ENCODE data around the gene C2orf72. TPM values are rescaled to one million over a fixed set of nuclear protein-coding genes. Genes with fewer than 3 reads are reported as not detected.
"Not testable (repeated sequence)": the region's sequence is repeated elsewhere in the genome, so short reads cannot be mapped to it uniquely, and the experiment has no call there.

The C2orf72 gene
- total RNA-seq, 2 experiments from 2014 or later = 0.18 TPM; not detected in 1

- H3K36me3 Mint-ChIP-seq = peaks cover 6% of the 10 kb centered on the region
- H3K27ac Mint-ChIP-seq = no peak overlapping the region
- H3K9me3 Mint-ChIP-seq (ENCODE audit: low read depth) = peaks cover 9% of the 10 kb centered on the region
- CTCF ChIA-PET = no interaction called here
- no peak for ATAC-seq
- no peak for DNase-seq
- H3K27me3 Mint-ChIP-seq = peaks cover 51% of the 10 kb centered on the region
- no peaks in the 10 kb centered on the region for H3K4me1 Mint-ChIP-seq
- no peak overlapping the region for H3K4me3 Mint-ChIP-seq
Observed at GRCh38 chr2:231003186-231003585, 34.1 kb upstream of the C2orf72 start.

DNA sequence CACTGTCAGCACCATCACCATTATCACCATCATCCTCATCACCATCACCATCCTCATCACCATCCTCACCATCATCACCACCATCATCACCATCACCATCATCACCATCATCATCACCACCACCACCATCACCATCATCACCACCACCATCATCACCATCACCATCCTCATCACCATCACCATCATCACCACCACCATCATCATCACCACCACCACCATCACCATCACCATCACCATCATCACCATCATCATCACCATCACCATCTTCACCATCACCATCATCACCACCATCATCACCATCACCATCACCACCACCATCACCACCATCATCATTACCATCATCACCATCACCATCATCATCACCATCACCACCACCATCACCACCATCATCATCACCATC is 32.4 kb upstream of the C2orf72 start:
- H3K27ac Mint-ChIP-seq; CTCF ChIA-PET; H3K4me1 Mint-ChIP-seq; H3K36me3 Mint-ChIP-seq; H3K4me3 Mint-ChIP-seq; ATAC-seq; DNase-seq; H3K9me3 Mint-ChIP-seq (ENCODE audit: low read depth): not testable (repeated sequence)
- peaks cover 39% of the 10 kb centered on the region for H3K27me3 Mint-ChIP-seq

DNA sequence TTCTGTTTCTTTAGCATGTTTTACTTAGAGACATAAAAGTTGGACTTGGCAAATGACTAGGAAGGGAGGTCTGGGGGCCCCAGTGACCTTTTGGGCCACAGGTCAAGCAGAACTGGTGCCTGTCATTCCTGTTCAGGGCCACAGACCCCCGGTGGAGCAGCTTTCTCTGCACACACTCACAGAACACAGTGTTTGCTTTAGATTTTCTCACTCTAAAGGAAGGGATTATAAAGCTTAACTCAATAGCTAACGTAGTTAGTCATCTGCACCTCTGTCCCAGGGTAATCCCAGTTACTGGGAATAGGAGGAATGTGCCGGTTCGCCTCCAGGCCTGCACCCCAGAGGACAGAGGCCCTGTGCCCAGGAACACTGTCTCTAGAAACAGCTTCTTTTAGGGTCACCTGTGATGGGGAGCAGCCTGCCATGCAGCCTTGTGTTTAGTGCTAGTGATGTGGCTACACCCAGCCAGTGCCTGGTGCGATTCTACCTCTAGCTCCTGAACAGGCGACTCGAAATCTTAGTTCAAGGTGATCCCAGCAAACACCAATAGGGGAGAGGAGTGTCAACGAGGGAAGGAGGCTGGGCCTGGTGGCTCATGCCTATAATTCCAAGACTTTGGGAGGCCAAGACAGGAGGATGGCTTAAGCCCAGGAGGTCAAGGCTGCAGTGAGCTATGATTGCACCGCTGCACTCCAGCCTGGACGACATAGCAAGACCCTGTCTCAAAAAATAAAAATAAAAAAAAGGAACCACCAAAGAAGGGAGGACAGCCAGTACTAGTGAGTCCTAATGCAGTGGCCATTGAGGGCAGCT is 29.8 kb upstream of the C2orf72 start:
- Mint-ChIP-seq H3K27me3 (peaks cover 29% of the 10 kb centered on the region), H3K4me1 (no peaks in the 10 kb centered on the region), H3K9me3 (ENCODE audit: low read depth) (peaks cover 9% of the 10 kb centered on the region), H3K36me3 (peaks cover 6% of the 10 kb centered on the region), H3K27ac (no peak overlapping the region), H3K4me3 (no peak overlapping the region)
- ATAC-seq (no peak), DNase-seq (no peak)
- CTCF ChIA-PET = interaction anchor here (1.1 to 1.3 kb wide), 2 partner anchors 18 to 20 kb away, joined by 4 to 5 read pairs; no protein-coding TSS in a partner anchor

GRCh38 chr2:231008131-231008530 is 29.2 kb upstream of the C2orf72 start:
- CTCF ChIA-PET = interaction anchor here (1.1 to 1.3 kb wide), 2 partner anchors 19 to 21 kb away, joined by 4 to 5 read pairs; no protein-coding TSS in a partner anchor
- ATAC-seq = no peak
- Mint-ChIP-seq H3K27ac (no peak overlapping the region), H3K9me3 (ENCODE audit: low read depth) (peaks cover 9% of the 10 kb centered on the region), H3K36me3 (peaks cover 6% of the 10 kb centered on the region), H3K27me3 (peaks cover 30% of the 10 kb centered on the region), H3K4me1 (no peaks in the 10 kb centered on the region), H3K4me3 (no peak overlapping the region)
- no peak for DNase-seq

DNA sequence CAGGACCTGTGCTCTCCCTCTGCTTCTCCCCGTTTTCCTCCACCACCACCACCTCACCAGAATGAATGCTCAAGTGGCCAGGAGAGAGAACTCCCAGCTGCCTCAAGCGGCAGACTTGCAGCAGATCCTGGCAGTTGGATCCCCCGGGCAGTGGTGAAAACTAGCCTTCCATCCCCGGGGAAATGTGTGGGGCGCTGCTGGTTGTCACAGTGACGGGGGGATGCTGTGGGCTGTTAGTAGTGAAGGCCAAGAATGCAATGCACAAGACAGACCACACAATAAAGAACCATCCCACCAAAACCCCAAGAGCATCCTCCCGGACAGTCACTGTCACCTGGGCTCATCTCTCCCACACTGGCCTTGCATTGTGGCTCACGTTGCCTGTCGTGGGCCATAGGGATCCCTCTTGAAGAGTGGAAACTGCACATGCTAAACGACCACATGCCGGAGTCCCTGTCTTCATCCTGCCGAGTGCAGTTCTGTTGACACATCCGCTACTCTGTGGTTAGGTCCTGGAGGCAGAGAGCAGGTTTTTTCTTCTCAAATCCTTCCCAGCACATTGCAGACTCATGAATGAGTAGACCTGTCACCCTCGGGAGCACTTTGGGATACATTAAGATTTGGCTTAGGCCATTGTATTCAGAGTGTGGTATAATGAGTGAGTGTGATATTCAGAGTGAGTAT is 27.9 kb upstream of the C2orf72 start:
- CTCF ChIA-PET = no interaction called here
- peaks cover 9% of the 10 kb centered on the region for H3K9me3 Mint-ChIP-seq (ENCODE audit: low read depth)

GRCh38 chr2:231010201-231010730 is 27.1 kb upstream of the C2orf72 start:
- no peak for ATAC-seq
- H3K36me3 Mint-ChIP-seq = peaks cover 3% of the 10 kb centered on the region
- no peak overlapping the region for H3K4me3 Mint-ChIP-seq
- no peak overlapping the region for H3K27ac Mint-ChIP-seq
- H3K4me1 Mint-ChIP-seq = no peaks in the 10 kb centered on the region
- H3K27me3 Mint-ChIP-seq = peaks cover 37% of the 10 kb centered on the region
- no peak for DNase-seq
- CTCF ChIA-PET = interaction anchor here (0.7 kb wide), 1 partner anchor 127 kb away, joined by 5 read pairs; no protein-coding TSS in a partner anchor
- H3K9me3 Mint-ChIP-seq (ENCODE audit: low read depth) = peaks cover 3% of the 10 kb centered on the region

More for the DNA sequence above, 27.9 kb upstream of the C2orf72 start:
- Mint-ChIP-seq H3K27ac (no peak overlapping the region), H3K27me3 (peaks cover 31% of the 10 kb centered on the region), H3K36me3 (peaks cover 6% of the 10 kb centered on the region), H3K4me1 (no peaks in the 10 kb centered on the region), H3K4me3 (no peak overlapping the region)
- no peak for DNase-seq
- ATAC-seq = no peak

- Mint-ChIP-seq H3K36me3 (no peaks in the 10 kb centered on the region), H3K27ac (no peak overlapping the region)
- DNase-seq = no peak
Observed at GRCh38 chr2:231011526-231011925, 25.8 kb upstream of the C2orf72 start.

DNA sequence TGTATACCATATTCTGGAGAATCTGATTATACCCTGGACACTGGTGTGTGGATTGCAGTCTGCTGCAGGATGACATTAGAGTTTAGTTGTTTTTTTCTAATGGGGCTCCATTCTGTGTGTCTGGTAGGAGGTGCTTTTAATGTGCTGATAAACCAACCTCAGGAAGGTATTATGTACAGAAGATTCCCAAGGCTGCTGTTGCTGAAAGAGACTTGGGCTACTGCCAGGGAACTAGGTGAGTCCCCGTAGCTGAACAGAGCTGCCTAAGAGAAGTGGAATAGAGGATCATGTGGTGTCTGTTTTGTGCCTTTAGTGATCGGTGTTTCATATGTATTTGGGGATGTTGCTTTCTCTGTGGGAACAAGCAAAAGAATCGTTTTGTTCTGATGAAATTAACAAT is 24.9 kb upstream of the C2orf72 start:
- Mint-ChIP-seq H3K36me3 (no peaks in the 10 kb centered on the region), H3K4me1 (no peaks in the 10 kb centered on the region), H3K27me3 (peaks cover 45% of the 10 kb centered on the region), H3K9me3 (ENCODE audit: low read depth) (no peaks in the 10 kb centered on the region), H3K27ac (no peak overlapping the region), H3K4me3 (no peak overlapping the region)
- ATAC-seq (no peak), DNase-seq (no peak)
- CTCF ChIA-PET = no interaction called here

More at GRCh38 chr2:231011526-231011925, 25.8 kb upstream of the C2orf72 start:
- H3K9me3 Mint-ChIP-seq (ENCODE audit: low read depth) = no peaks in the 10 kb centered on the region
- H3K4me3 Mint-ChIP-seq = no peak overlapping the region
- peaks cover 37% of the 10 kb centered on the region for H3K27me3 Mint-ChIP-seq
- CTCF ChIA-PET = no interaction called here
- H3K4me1 Mint-ChIP-seq = no peaks in the 10 kb centered on the region
- ATAC-seq = no peak

DNA sequence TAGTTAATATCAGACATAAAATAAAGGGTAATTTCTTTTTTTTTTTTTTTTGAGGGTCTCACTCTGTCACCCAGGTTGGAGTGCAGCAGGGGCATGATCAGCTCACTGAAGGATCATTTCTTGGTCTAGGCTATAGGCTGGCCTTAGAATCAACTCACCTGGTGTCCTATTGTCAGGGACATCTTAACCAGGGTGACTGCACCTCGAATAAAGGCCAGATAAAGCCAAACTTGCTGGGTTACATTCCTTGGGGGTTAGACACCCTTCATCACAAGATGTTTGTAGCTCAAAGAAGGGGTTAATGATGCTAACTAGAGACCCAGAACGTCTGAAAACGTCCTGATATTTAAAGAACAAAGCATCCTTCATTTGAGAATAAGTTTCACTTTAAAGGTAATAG is 23.5 kb upstream of the C2orf72 start:
- Mint-ChIP-seq H3K9me3 (ENCODE audit: low read depth) (no peaks in the 10 kb centered on the region), H3K36me3 (no peaks in the 10 kb centered on the region), H3K27me3 (peaks cover 49% of the 10 kb centered on the region), H3K4me1 (no peaks in the 10 kb centered on the region), H3K27ac (no peak overlapping the region), H3K4me3 (no peak overlapping the region)
- DNase-seq = no peak
- ATAC-seq = no peak
- CTCF ChIA-PET = interaction anchor here (0.6 to 1.2 kb wide), 2 partner anchors 26 to 164 kb away, joined by 3 read pairs; no protein-coding TSS in a partner anchor

DNA sequence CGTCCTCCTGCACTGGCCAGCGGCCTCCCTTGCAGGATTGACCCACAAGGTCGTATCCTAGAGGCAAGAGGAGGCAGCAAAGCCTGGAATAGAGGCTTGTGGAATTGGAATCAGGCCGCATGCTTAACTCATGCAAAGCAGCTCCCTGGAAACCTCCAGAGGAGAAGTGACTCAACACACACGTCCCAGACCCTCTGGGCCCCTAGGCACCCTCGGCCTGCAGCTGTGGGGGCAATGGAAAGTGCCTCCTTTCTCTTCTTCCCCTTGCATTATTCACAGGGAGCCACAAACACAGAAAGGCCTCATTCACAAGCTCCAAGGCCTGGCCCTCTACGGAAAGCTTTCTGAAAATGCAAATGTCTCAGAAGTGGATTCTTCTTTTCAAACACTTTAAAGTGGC is 21.8 kb upstream of the C2orf72 start:
- Mint-ChIP-seq H3K27me3 (peaks cover 47% of the 10 kb centered on the region), H3K36me3 (no peaks in the 10 kb centered on the region), H3K4me3 (no peak overlapping the region), H3K27ac (no peak overlapping the region), H3K9me3 (ENCODE audit: low read depth) (no peaks in the 10 kb centered on the region), H3K4me1 (no peaks in the 10 kb centered on the region)
- ATAC-seq = no peak
- DNase-seq = no peak
- CTCF ChIA-PET = interaction anchor here (1.4 kb wide), 1 partner anchor 28 kb away, joined by 6 read pairs; no protein-coding TSS in a partner anchor

- CTCF ChIA-PET = interaction anchor here (1.3 to 1.4 kb wide), 2 partner anchors 10 to 29 kb away, joined by 3 to 6 read pairs; no protein-coding TSS in a partner anchor
- Mint-ChIP-seq H3K36me3 (no peaks in the 10 kb centered on the region), H3K27me3 (peaks cover 50% of the 10 kb centered on the region), H3K9me3 (ENCODE audit: low read depth) (no peaks in the 10 kb centered on the region), H3K27ac (no peak overlapping the region), H3K4me1 (no peaks in the 10 kb centered on the region), H3K4me3 (no peak overlapping the region)
- ATAC-seq (no peak), DNase-seq (no peak)
Observed at GRCh38 chr2:231015926-231016325, 21.4 kb upstream of the C2orf72 start.

GRCh38 chr2:231016566-231017230 is 20.6 kb upstream of the C2orf72 start:
- Mint-ChIP-seq H3K36me3 (no peaks in the 10 kb centered on the region), H3K4me1 (no peaks in the 10 kb centered on the region), H3K27me3 (peaks cover 52% of the 10 kb centered on the region), H3K27ac (no peak overlapping the region), H3K4me3 (no peak overlapping the region), H3K9me3 (ENCODE audit: low read depth) (no peaks in the 10 kb centered on the region)
- CTCF ChIA-PET = interaction anchor here (0.9 to 1.4 kb wide), 5 partner anchors 9 to 92 kb away, joined by 3 to 6 read pairs (median 4); partner anchors contain the start of gene GPR55
- ATAC-seq (no peak), DNase-seq (no peak)

GRCh38 chr2:231017231-231017598 is 20.1 kb upstream of the C2orf72 start:
- ATAC-seq = no peak

More at GRCh38 chr2:231017231-231017598, 20.1 kb upstream of the C2orf72 start:
- DNase-seq = no peak
- CTCF ChIA-PET = interaction anchor here (0.9 to 1.3 kb wide), 5 partner anchors 8 to 93 kb away, joined by 3 to 5 read pairs (median 3); partner anchors contain the start of gene GPR55
- Mint-ChIP-seq H3K27ac (no peak overlapping the region), H3K27me3 (peaks cover 50% of the 10 kb centered on the region), H3K9me3 (ENCODE audit: low read depth) (no peaks in the 10 kb centered on the region), H3K36me3 (no peaks in the 10 kb centered on the region), H3K4me1 (no peaks in the 10 kb centered on the region), H3K4me3 (no peak overlapping the region)
